Ishikawa (cell line): Measurements from ENCODE around the gene RPL27A.

Experiments
- CEBPB ChIP-seq: IDR thresholded peaks from 2 replicates; pipeline ENCODE4 v1.6.1; 2012
- CREB1 ChIP-seq: IDR thresholded peaks from 2 replicates; pipeline ENCODE4 v1.6.1; 2012; ENCODE audit warnings: low read depth
- EGR1 ChIP-seq: IDR thresholded peaks from 2 replicates; pipeline ENCODE4 v1.6.1; 2012
- EP300 ChIP-seq: IDR thresholded peaks from 2 replicates; pipeline ENCODE4 v1.6.1; 2012; ENCODE audit warnings: borderline replicate concordance
- FOXM1 ChIP-seq: IDR thresholded peaks from 2 replicates; pipeline ENCODE4 v1.6.1; 2012; ENCODE audit warnings: low read depth, borderline replicate concordance
- MAX ChIP-seq: IDR thresholded peaks from 2 replicates; pipeline ENCODE4 v1.6.1; 2012
- NFIC ChIP-seq: IDR thresholded peaks from 2 replicates; pipeline ENCODE4 v1.6.1; 2012
- RAD21 ChIP-seq: IDR thresholded peaks from 2 replicates; pipeline ENCODE4 v1.6.1; 2012; ENCODE audit warnings: low read depth
- REST ChIP-seq: IDR thresholded peaks from 2 replicates; pipeline ENCODE4 v1.6.1; 2012; ENCODE audit warnings: low read depth, mild to moderate bottlenecking
- TAF1 ChIP-seq: IDR thresholded peaks from 2 replicates; pipeline ENCODE4 v1.6.1; 2012; ENCODE audit warnings: low read depth, mild to moderate bottlenecking
- TCF12 ChIP-seq: IDR thresholded peaks from 2 replicates; pipeline ENCODE4 v1.6.1; 2012; ENCODE audit warnings: low read depth
- TEAD4 ChIP-seq: IDR thresholded peaks from 2 replicates; pipeline ENCODE4 v1.6.1; 2012
- USF1 ChIP-seq: IDR thresholded peaks from 2 replicates; pipeline ENCODE4 v1.6.1; 2012
- YY1 ChIP-seq: IDR thresholded peaks from 2 replicates; pipeline ENCODE4 v1.6.1; 2012; ENCODE audit warnings: low read depth
- ZBTB7A ChIP-seq: IDR thresholded peaks from 2 replicates; pipeline ENCODE4 v1.6.1; 2012; ENCODE audit warnings: low read depth

Gene RPL27A

GRCh38 chr11:8646873-8647272 lies 35.7 kb upstream of the RPL27A start:
- no peak for TF ChIP-seq YY1
- no peak for TF ChIP-seq TEAD4
- TF ChIP-seq REST = no peak
- no peak for TF ChIP-seq TAF1
- TF ChIP-seq EP300 = no peak
- no peak for TF ChIP-seq CREB1
- no peak for TF ChIP-seq EGR1
- no peak for TF ChIP-seq TCF12
- TF ChIP-seq ZBTB7A = no peak
- no peak for TF ChIP-seq FOXM1
- TF ChIP-seq MAX = no peak
- no peak for TF ChIP-seq CEBPB

GRCh38 chr11:8649361-8649760 lies 33.2 kb upstream of the RPL27A start:
- TF ChIP-seq EGR1 (no peak), TCF12 (no peak), CREB1 (no peak), MAX (no peak), FOXM1 (no peak), NFIC (no peak), EP300 (no peak), ZBTB7A (no peak), YY1 (no peak), TAF1 (no peak), RAD21 (no peak), REST (no peak), CEBPB (no peak), USF1 (no peak)

- TF ChIP-seq USF1 = no peak
- no peak for TF ChIP-seq RAD21
- no peak for TF ChIP-seq TEAD4
- TF ChIP-seq YY1 = no peak
- no peak for TF ChIP-seq CREB1
- no peak for TF ChIP-seq REST
- no peak for TF ChIP-seq FOXM1
- TF ChIP-seq CEBPB = no peak
- TF ChIP-seq EP300 = no peak
- no peak for TF ChIP-seq MAX
- no peak for TF ChIP-seq EGR1
- TF ChIP-seq TAF1 = no peak
- TF ChIP-seq TCF12 = no peak
- no peak for TF ChIP-seq NFIC
- no peak for TF ChIP-seq ZBTB7A
Measured at GRCh38 chr11:8650401-8650990, 32.1 kb upstream of the RPL27A start.

GRCh38 chr11:8652140-8652539 lies 30.5 kb upstream of the RPL27A start:
- TF ChIP-seq ZBTB7A (no peak), MAX (no peak), USF1 (no peak)
